NCI-H446 treated with DMSO at 0.1 percent for 48 hours (cell line): Measurements from ENCODE around the gene RUVBL2.

Source experiments
- DNase-seq: peaks from one replicate; lab custom pipeline; 2025; lab: John Stamatoyannopoulos, UW

The RUVBL2 gene

GRCh38 chr19:48993175-48994034, at the start of gene RUVBL2, which contains the start of gene GYS1:
Gene RUVBL2, plus strand, starts transcription at chr19:48993887. Its CDS starts 25 bp downstream, at chr19:48993912.
Gene GYS1, minus strand, starts transcription at chr19:48993309. Its CDS starts 197 bp downstream, at chr19:48993112.
- DNase-seq, result peak; percentile 98

- no peak for DNase-seq
Measured at GRCh38 chr19:48945415-48945814, 48.3 kb upstream of the RUVBL2 start.

GRCh38 chr19:48945817-48946216, 47.9 kb upstream of the RUVBL2 start:
- no peak for DNase-seq

- DNase-seq, result no peak
Measured at GRCh38 chr19:48946463-48947257, 47.0 kb upstream of the RUVBL2 start.

GRCh38 chr19:48947258-48947542, 46.5 kb upstream of the RUVBL2 start:
- DNase-seq, result no peak

- no peak for DNase-seq
Measured at GRCh38 chr19:48950159-48950558, 43.5 kb upstream of the RUVBL2 start.

GRCh38 chr19:48950830-48951519, 42.7 kb upstream of the RUVBL2 start:
- no peak for DNase-seq

- DNase-seq, result no peak
Measured at GRCh38 chr19:48953141-48953540, 40.5 kb upstream of the RUVBL2 start.

GRCh38 chr19:48953990-48954594, 39.6 kb upstream of the RUVBL2 start:
- DNase-seq, result no peak

- peak; percentile 96 for DNase-seq
Measured at GRCh38 chr19:48954595-48955307, 38.9 kb upstream of the RUVBL2 start, which contains the start of gene BAX. Gene BAX, plus strand, starts transcription at chr19:48954875. Its CDS starts 54 bp downstream, at chr19:48954929.

- no peak for DNase-seq
Measured at GRCh38 chr19:48955308-48955958, 38.3 kb upstream of the RUVBL2 start.

GRCh38 chr19:48958006-48958405, 35.7 kb upstream of the RUVBL2 start:
- no peak for DNase-seq

- no peak for DNase-seq
Measured at GRCh38 chr19:48959341-48960239, 34.1 kb upstream of the RUVBL2 start.

- DNase-seq, result no peak
Measured at GRCh38 chr19:48961051-48961649, 32.5 kb upstream of the RUVBL2 start.

- DNase-seq, result no peak
Measured at GRCh38 chr19:48961673-48962028, 32.0 kb upstream of the RUVBL2 start.

- DNase-seq, result no peak
Measured at GRCh38 chr19:48962029-48962848, 31.4 kb upstream of the RUVBL2 start.

GRCh38 chr19:48962849-48963165, 30.9 kb upstream of the RUVBL2 start:
- no peak for DNase-seq

GRCh38 chr19:48963371-48964204, 30.1 kb upstream of the RUVBL2 start:
- DNase-seq, result no peak
